Measurements from ENCODE around the gene OTUB2.

DNA sequence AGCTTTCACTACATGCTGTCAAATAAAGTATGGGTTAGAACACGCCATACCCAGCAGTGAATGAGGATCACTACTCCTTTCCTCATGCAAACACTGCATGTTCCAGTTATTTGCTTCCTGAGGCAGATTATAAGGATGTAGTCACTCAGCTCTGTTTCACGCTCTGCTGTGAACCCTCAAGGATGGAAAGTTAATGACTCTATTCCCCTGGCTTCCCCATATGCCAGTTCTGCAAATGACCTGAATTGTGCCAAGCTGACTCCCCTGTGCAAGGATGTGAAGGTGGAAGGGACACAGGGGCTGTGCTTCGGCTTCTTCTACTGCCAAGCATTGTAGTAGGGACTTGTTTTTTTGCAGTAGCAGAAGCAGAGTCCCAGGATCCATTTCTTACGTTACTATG lies 61.8 kb downstream of the OTUB2 start:
- TF ChIP-seq, protein P1, sequence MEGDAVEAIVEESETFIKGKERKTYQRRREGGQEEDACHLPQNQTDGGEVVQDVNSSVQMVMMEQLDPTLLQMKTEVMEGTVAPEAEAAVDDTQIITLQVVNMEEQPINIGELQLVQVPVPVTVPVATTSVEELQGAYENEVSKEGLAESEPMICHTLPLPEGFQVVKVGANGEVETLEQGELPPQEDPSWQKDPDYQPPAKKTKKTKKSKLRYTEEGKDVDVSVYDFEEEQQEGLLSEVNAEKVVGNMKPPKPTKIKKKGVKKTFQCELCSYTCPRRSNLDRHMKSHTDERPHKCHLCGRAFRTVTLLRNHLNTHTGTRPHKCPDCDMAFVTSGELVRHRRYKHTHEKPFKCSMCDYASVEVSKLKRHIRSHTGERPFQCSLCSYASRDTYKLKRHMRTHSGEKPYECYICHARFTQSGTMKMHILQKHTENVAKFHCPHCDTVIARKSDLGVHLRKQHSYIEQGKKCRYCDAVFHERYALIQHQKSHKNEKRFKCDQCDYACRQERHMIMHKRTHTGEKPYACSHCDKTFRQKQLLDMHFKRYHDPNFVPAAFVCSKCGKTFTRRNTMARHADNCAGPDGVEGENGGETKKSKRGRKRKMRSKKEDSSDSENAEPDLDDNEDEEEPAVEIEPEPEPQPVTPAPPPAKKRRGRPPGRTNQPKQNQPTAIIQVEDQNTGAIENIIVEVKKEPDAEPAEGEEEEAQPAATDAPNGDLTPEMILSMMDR (conservative IDR thresholded peaks at IDR 0.05; ENCODE audit: low read length) = no peak
- TF ChIP-seq EZH2phosphoT487 (IDR thresholded peaks at IDR 0.05; ENCODE audit: borderline replicate concordance, low read depth, low read length) = no peak
